GM11168 (cell line): ENCODE results near the gene MYBPC2.
"Not testable (repeated sequence)": the region's sequence is repeated elsewhere in the genome, so short reads cannot be mapped to it uniquely, and the experiment has no call there.

ENCODE experiments used
- in situ Hi-C: fragments of 300-500 bp; cut with MboI; formaldehyde crosslinking; loops from one replicate; pipeline ENCODE4 v1.12.0; 2022; ENCODE audit warnings: low sequenced_read_pairs; ENCODE audit not compliant: unreplicated experiment

MYBPC2 gene

DNA sequence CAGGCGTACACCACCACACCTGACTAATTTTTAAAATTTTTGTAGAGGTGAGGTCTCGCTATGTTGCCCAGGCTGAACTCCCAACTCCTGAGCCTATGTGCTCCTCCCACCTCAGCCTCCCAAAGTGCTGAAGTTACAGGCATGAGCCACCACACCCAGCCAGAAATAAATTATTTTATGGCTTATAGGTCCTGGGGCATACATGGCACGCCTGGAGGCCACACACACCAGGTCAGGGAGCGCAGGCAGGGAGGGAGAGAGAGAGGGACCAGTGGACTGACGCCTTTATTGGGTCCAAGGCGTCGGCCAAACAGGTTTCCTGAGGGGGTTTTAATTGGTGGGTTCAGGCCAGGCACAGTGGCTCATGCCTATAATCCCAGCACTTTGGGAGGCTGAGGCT is 7.1 kb upstream of the MYBPC2 start:
- in situ Hi-C loops: no loop called here

GRCh38 chr19:50427318-50427925 is 5.3 kb upstream of the MYBPC2 start:
- in situ Hi-C loops: no loop called here

DNA sequence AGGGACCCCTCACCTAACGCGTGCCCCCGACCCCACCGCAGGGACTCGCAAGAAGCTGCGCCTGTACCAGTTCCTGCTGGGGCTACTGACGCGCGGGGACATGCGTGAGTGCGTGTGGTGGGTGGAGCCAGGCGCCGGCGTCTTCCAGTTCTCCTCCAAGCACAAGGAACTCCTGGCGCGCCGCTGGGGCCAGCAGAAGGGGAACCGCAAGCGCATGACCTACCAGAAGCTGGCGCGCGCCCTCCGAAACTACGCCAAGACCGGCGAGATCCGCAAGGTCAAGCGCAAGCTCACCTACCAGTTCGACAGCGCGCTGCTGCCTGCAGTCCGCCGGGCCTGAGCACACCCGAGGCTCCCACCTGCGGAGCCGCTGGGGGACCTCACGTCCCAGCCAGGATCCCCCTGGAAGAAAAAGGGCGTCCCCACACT is 4.7 kb upstream of the MYBPC2 start:
- in situ Hi-C loops: no loop called here

- in situ Hi-C loops: no loop called here
Measured at GRCh38 chr19:50428772-50429463, 3.8 kb upstream of the MYBPC2 start.

GRCh38 chr19:50430888-50431342 is 1.8 kb upstream of the MYBPC2 start:
- in situ Hi-C loops: no loop called here

DNA sequence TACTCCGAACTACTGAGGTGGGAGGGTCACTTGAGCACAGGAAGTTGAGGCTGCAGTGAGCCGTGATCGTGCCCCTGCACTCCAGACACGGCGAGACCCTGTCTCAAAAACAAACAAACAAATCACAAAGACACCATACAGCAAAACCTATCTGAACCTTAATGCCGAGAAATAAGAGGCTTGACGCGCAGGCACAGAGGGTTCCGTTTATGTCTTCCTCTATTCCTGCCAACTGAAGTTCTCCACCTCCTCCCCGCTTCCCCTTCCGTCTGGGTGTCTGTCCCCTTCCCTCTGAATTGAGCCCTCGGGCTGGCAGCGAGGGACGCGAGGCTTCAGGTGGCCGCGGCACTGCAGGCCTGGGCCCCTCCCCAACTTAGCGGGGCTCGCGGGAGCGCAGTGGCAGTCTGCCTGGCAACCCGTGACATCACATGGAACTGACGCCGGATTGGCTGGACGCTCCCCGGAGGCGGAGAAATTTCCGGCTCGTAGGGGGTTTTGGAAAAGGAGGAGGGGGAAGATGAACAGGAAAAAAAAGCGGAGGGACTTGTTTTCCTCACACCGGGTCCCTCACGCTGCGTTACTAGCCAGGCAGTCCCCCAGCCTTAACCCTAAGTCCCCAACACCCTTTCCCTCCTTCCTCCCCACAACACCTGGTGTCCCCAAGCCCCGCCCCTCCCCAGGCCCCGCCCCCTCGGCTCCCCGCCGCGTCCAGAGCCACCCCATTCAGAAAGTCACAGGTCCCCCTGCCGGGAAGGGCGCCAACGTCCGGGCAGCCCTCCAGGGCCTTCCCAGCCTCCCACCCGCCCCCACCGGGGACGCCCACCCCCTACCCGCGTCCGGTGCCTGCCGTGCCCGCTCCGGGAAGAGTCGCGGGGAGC is 1.1 kb upstream of the MYBPC2 start:
- in situ Hi-C loops: no loop called here

DNA sequence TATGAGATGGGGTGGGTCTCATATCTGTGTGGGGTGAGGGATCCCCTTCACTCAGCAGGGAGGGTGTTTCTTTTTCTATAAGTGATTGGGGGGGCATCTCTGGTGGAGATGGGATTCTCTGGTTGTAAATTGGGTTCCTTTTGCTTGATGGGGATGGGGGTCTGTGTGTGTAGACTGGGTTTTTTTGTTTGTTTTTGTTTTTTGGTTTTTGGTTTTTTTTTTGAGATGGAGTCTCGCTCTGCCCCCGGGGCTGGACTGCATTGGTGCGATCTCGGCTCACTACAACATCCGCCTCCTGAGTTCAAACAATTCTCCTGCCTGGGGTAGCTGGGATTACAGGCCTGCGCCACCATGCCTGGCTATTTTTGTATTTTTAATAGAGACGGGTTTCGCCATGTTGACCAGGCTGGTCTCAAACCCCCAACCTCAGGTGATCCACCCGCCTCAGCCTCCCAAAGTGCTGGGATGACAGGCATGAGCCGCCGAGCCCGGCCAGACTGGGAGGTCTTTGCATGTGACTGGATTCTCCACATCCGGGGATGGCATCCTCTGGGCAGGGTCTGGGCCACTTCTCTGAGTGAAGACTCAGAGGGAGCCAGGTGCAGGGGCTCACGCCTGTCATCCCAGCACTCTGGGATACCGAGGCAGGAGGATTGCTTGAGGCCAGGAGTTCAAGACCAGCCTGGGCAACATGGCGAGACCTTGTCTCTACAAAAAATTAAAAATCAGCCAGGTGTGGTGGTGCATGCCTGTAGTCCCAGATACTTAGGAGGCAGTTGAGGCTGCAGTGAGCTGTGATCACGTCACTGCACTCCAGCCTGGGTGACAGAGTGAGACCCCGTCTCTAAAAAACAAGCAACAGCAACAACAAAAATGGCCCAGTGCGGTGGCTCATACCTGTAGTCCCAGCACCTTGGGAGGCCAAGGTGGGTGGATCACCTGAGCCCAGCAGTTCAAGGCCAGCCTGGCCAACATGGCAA is 799 bp downstream of the MYBPC2 start:
- in situ Hi-C loops: no loop called here

DNA sequence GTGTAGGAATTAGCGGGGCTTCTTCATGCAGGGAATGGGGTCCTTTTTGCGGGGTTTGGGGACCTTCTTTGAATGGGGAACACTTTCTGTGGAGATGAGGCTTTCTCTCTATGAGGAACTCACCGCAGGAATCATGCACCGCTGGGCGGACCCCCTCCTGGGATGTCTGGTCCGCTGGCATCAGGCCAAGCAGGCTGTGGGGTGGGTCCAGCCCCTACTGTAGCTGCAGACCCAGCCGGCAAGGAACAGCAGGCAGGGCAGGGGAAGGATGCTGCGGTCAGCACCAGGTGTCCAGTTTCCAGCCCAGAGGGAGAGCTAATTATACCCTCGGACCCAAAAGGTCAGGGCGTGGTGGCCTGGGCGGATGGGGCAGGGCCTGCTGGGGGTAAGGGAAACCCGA is 1.8 kb downstream of the MYBPC2 start:
- in situ Hi-C loops: no loop called here

DNA sequence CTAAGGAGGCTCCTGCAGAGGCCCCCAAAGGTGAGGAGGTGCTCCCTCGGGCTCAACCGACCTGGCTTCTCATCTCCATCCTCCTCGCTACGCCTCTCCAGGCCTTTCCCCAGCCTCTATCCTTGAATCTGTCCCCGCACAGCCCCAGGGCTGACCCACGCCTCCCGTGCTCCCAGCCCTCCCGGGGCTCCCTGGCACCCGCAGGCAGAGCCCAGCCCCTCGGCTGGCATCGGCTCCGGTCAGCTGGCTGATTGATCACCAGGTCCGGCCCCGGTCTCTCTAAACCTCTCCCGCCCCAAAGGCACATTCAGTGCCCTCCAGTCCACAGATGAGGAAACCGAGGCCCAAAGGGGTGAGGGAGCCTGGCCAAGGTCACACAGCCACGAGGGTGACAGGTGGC is 2.5 kb downstream of the MYBPC2 start:
- in situ Hi-C loops: no loop called here

DNA sequence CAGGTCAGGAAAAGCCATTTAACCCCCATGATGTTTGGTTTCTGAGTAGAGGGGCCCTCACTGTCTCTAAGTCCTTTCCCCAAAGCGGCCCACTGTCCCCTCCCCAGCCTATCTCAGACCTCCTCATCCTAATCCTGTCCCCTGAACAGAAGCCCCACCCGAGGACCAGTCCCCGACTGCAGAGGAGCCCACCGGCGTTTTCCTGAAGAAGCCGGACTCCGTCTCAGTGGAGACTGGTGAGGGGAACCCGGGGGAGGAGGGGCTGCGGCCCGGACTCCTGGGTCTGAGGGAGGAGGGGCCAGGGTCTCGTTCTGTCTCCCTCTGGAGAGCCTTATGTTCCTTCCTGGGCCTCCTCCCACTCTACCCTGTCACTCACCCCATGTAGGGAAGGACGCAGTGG is 2.9 kb downstream of the MYBPC2 start:
- in situ Hi-C loops: no loop called here

DNA sequence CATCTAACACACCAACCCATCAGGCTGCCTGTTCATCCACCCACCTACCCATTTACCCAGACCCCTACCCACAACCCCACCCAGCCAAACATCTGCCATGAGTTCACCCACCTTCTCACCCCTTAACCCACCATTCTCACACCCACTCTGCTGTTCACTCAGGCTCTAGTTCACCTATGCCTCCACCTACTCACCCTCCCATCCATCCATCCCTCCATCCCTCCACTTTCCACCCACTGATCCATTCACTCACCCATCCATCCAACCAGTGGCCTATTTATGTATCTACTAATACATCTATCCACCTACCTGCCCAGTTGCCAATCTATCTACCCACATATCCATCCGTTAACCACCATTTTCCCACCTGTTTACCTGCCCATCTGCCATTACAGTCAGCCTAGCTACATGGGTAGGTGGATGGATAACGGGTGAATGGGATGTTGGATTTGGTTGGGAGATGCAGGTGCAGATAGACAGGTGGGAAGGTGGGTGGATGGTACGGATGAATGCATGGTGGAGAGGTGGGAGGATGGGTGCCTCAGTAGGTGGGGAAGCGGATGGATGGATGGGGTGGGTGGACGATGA is 5.3 kb downstream of the MYBPC2 start:
- in situ Hi-C loops: no loop called here

DNA sequence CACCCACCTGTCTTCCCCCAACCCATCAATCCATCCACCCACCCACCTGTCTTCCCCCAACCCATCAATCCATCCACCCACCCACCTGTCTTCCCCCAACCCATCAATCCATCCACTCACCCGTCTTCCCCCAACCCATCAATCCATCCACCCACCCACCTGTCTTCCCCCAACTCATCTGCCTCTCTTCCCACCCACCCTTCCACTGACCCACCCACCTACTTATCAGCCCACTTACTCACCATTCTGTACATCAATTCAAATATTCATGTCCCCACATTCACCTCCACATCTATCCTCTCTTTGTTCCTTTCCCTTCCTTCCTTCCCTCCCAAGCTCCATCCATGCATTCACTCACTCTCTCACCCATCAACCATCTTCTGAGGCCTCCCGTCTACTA is 6.4 kb downstream of the MYBPC2 start:
- in situ Hi-C loops: not testable (repeated sequence)

DNA sequence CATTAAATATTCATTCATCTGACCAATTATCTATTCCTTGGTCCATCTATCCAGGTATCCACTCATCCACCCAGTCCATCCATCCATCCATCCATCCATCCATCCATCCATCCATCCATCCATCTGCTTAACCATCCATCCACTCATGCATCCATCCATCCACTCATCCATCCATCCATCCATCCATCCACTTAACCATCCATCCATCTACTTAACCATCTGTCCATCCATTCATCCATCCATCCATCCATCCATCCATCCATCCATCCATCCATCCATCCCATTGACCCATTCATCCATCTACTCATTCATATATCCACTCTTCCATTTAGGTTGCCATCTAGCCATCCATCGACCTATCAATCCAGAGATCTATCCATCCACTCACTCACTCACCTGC is 11.4 kb downstream of the MYBPC2 start:
- in situ Hi-C loops: no loop called here

DNA sequence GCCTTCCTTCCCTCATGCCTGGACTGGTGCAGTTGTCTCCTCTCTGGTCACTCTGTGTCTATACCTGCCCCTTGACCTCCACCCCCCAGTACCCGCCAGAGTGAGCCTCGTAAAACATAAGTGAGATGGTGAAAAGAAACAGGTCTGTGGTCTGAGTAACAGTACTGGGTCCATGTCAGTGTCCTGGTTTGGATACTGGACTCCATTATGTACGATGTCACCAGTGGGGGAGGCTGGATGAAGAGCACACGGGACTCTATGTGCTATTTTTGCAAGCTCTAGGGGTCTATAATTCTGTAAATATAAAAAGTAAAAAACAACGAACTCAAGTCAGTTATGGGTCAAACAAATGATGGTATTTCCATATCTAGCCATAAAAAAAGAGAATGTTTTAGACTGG is 14.4 kb downstream of the MYBPC2 start:
- in situ Hi-C loops: no loop called here

DNA sequence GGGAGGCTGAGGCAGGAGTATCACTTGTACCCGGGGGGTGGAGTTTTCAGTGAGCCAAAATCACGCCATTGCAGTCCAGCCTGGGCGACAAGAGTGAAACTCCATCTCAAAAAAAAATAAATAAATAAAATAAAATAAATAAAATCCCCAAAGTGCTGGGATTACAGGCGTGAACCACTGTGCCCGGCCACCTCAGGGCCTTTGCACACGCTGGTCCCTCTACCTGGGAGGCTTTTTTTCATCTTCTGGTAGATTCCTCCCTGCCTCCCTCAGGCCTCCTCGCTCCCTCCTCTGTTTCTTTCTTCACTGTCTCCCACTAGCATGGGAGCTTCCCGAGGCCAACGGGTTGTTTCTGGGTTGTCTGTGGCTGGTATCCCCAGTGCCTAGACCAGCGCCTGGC is 15.1 kb downstream of the MYBPC2 start:
- in situ Hi-C loops: no loop called here

- in situ Hi-C loops: no loop called here
Measured at GRCh38 chr19:50449236-50449899, 16.7 kb downstream of the MYBPC2 start.

DNA sequence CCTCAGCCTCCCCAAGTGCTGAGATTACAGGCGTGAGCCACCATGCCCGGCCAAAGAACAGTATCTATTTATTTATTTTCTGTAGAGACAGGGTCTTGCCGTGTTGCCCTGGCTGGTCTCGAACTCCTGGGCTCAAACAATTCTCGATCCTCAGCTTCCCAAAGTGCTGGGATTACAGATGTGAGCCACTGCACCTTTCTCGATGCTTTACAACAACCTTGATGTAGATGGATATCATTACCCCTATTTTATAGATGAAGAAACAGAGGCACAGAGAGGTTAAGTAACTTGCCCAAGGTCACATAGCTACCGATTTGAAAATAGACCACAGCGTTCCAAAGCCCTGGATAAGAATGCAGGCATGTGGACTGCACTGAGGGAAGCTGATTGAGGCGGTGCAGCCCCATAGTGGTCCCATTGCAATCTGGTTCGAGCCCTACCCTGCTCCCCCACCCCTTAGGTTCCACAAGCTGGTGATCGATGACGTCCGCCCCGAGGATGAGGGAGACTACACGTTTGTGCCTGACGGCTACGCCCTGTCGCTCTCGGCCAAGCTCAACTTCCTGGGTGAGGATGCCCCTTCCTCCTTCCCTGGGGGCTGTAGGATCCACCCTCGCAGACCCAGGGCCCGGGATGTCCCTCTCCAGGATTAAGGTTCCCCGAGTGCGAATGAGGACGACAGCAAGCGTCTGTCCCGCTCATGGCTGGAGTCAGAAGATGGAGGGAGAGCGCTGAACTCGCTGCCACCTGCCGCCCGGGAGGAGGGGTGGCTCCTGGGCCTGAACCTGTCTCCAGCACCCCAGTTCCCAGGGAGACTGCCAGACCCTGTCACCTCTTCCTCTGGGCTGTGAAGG is 17.9 kb downstream of the MYBPC2 start:
- in situ Hi-C loops: no loop called here

- in situ Hi-C loops: no loop called here
Measured at GRCh38 chr19:50451223-50451534, 18.5 kb downstream of the MYBPC2 start.
